Renal pelvis (tissue), 4 donors: ENCODE measurements around the gene AGBL1. TPM values are rescaled to one million over a fixed set of nuclear protein-coding genes. Genes with fewer than 3 reads are reported as not detected.
A peak's percentile ranks its signal among the peaks of the same experiment; 100 is the strongest.

Source experiments
- DNase-seq: peaks from one replicate; pipeline ENCODE4 v3.0.0-alpha.2; 2013
- polyA plus RNA-seq, 3 donors: library from polyadenylated mRNA; unstranded; fragments of 120-200 nt; gene quantifications; one replicate each; pipeline ENCODE4 v1.2.1, GENCODE V29; 2013; ENCODE audit not compliant: insufficient read length in 3 of 3

The AGBL1 gene
- polyA plus RNA-seq, 3 donors: 0.14 to 0.16 (median 0.15) TPM

- DNase-seq: no peak
Observed at GRCh38 chr15:86810329-86810728, 730.7 kb downstream of the AGBL1 start.

- no peak for DNase-seq
Observed at GRCh38 chr15:86813892-86814291, 734.2 kb downstream of the AGBL1 start.

GRCh38 chr15:86829245-86829644, 749.6 kb downstream of the AGBL1 start:
- DNase-seq: no peak

- DNase-seq: no peak
Observed at GRCh38 chr15:86830304-86830703, 750.6 kb downstream of the AGBL1 start.

GRCh38 chr15:86833595-86833994, 753.9 kb downstream of the AGBL1 start:
- DNase-seq: no peak

- no peak for DNase-seq
Observed at GRCh38 chr15:86834115-86834863, 754.6 kb downstream of the AGBL1 start.

- peak; percentile 44 for DNase-seq
Observed at GRCh38 chr15:86837294-86838061, 757.8 kb downstream of the AGBL1 start.

- no peak for DNase-seq
Observed at GRCh38 chr15:86839502-86839901, 759.8 kb downstream of the AGBL1 start.

GRCh38 chr15:86840996-86841395, 761.3 kb downstream of the AGBL1 start:
- DNase-seq: no peak

- no peak for DNase-seq
Observed at GRCh38 chr15:86842199-86842598, 762.5 kb downstream of the AGBL1 start.

GRCh38 chr15:86846036-86846435, 766.4 kb downstream of the AGBL1 start:
- DNase-seq: no peak

GRCh38 chr15:86849136-86849535, 769.5 kb downstream of the AGBL1 start:
- DNase-seq: no peak

GRCh38 chr15:86849558-86850285, 770.1 kb downstream of the AGBL1 start:
- DNase-seq: no peak

- DNase-seq: no peak
Observed at GRCh38 chr15:86850939-86851338, 771.3 kb downstream of the AGBL1 start.

GRCh38 chr15:86852741-86853140, 773.1 kb downstream of the AGBL1 start:
- no peak for DNase-seq

GRCh38 chr15:86854176-86854575, 774.5 kb downstream of the AGBL1 start:
- no peak for DNase-seq

- no peak for DNase-seq
Observed at GRCh38 chr15:86855307-86856291, 775.9 kb downstream of the AGBL1 start.

- DNase-seq: no peak
Observed at GRCh38 chr15:86857701-86858100, 778.0 kb downstream of the AGBL1 start.

- no peak for DNase-seq
Observed at GRCh38 chr15:86863226-86863915, 783.7 kb downstream of the AGBL1 start.

- DNase-seq: no peak
Observed at GRCh38 chr15:86865920-86866319, 786.2 kb downstream of the AGBL1 start.

- DNase-seq: no peak
Observed at GRCh38 chr15:86870846-86871245, 791.2 kb downstream of the AGBL1 start.
